ENCODE results near the gene NXPE3. TPM values are rescaled to one million over a fixed set of nuclear protein-coding genes. Genes with fewer than 3 reads are reported as not detected.

Gene NXPE3
- polyA plus RNA-seq, 1 donor (not counting 4 experiments of a cell fraction or from before 2014, with no cell fraction given): 16.8 TPM

DNA sequence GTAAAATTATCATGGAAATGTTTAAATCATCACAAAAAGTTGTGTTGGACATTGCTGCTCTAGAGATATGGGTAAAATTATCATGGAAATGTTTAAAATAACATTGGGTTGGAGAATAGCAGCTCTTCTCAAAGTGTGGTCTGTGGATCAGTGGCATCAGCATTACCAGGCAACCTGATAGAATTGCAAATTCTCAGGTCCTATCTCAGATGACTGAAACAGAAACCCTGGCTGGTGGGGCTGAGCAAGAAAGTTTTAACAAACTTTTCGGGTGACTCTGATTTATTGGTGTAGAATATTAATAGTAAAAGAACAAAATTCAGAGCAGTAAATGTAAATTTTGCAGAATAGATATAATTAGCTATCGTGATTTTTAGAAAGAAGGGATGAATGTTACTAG, 28.9 kb downstream of the NXPE3 start:
- TF ChIP-seq, protein P1, sequence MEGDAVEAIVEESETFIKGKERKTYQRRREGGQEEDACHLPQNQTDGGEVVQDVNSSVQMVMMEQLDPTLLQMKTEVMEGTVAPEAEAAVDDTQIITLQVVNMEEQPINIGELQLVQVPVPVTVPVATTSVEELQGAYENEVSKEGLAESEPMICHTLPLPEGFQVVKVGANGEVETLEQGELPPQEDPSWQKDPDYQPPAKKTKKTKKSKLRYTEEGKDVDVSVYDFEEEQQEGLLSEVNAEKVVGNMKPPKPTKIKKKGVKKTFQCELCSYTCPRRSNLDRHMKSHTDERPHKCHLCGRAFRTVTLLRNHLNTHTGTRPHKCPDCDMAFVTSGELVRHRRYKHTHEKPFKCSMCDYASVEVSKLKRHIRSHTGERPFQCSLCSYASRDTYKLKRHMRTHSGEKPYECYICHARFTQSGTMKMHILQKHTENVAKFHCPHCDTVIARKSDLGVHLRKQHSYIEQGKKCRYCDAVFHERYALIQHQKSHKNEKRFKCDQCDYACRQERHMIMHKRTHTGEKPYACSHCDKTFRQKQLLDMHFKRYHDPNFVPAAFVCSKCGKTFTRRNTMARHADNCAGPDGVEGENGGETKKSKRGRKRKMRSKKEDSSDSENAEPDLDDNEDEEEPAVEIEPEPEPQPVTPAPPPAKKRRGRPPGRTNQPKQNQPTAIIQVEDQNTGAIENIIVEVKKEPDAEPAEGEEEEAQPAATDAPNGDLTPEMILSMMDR (optimal IDR thresholded peaks at IDR 0.05 in 1 of 3, IDR thresholded peaks at IDR 0.05 in 1 of 3, conservative IDR thresholded peaks at IDR 0.05 in 1 of 3; ENCODE audit: extremely low read depth in 1 of 3, insufficient read depth in 2 of 3, low read length in 3 of 3): no peak
- TF ChIP-seq EZH2 (IDR thresholded peaks at IDR 0.05; ENCODE audit: low read length): no peak
- no peaks in the 10 kb centered on the region for H3K27me3 ChIP-seq (ENCODE audit: control insufficient read depth, extremely low read depth, insufficient read depth, low read length)
- dilution Hi-C loops (cut with MboI; ENCODE audit: extremely low pct_ligation_motif_present, low sequenced_read_pairs): loop anchor here (10.0 kb wide), 1 partner anchor 417 kb away; no protein-coding TSS in a partner anchor

DNA sequence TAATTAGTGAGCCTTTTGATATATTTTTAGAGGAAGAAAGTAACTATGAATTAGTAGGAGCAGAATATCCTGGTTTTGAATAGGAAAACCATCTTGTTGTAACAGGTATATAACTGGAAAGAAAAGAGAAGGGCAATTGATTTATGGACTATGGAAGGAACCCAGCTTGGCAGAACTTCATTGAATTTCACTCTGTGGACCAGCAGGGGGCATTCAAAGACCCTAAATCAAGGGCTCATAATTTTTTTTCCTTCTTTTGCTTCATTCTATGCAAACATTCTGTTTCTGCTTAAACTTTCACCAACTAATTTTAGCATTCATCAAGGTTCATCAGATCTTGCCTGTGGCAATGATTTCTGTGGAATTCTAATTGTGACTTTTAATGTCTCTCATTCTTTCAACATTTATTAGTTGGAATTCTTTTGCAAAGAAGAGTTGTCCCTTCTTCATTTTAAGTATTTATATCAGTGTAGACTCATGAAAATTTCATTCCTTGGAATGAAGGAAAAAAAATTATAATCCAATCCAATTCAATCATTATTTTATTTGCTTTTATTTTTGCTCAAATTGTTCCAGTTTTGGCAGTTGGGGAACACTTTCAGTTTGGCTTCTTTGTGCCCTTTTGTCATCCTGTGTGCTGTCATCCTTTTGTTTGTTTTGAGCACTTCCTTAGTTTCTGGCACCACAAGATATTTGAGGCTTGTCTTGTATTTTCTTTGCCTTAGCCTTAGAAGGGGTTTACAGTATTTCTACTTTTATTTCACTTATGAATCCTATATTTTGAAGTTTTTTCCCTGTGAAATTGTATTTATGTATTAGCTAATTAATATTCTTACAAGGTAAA, 30.4 kb downstream of the NXPE3 start:
- TF ChIP-seq, protein P1 (optimal IDR thresholded peaks at IDR 0.05 in 1 of 3, IDR thresholded peaks at IDR 0.05 in 1 of 3, conservative IDR thresholded peaks at IDR 0.05 in 1 of 3; ENCODE audit: extremely low read depth in 1 of 3, insufficient read depth in 2 of 3, low read length in 3 of 3): peak; percentile 47 to 53 (median 52)
- TF ChIP-seq EZH2 (IDR thresholded peaks at IDR 0.05; ENCODE audit: low read length): no peak
- peak; percentile 66 for FAIRE-seq
- H3K36me3 ChIP-seq (ENCODE audit: control insufficient read depth in 2 of 2, extremely low read depth in 1 of 2, insufficient read depth in 2 of 2, low read length in 2 of 2): no peaks in the 10 kb centered on the region
- H2AFZ ChIP-seq (ENCODE audit: control insufficient read depth, low read length): no peak overlapping the region
- no peak overlapping the region for H3K4me3 ChIP-seq (ENCODE audit: control insufficient read depth in 2 of 3, extremely low read depth in 1 of 3, insufficient read depth in 2 of 3, low read depth in 1 of 3, low read length in 3 of 3)
- no peak overlapping the region for H3K4me2 ChIP-seq (ENCODE audit: control insufficient read depth, extremely low read depth, insufficient read depth, low read depth, low read length)
- H3K27ac ChIP-seq (ENCODE audit: control insufficient read depth, insufficient read depth, low read length): no peak overlapping the region
- no peaks in the 10 kb centered on the region for H3K9me1 ChIP-seq (ENCODE audit: control insufficient read depth, extremely low read depth, insufficient read depth, low read length)
- H3K9me3 ChIP-seq (ENCODE audit: control insufficient read depth, low read depth, low read length): no peaks in the 10 kb centered on the region
- H3K27me3 ChIP-seq (ENCODE audit: control insufficient read depth, extremely low read depth, insufficient read depth, low read length): no peaks in the 10 kb centered on the region
- no peaks in the 10 kb centered on the region for H3K79me2 ChIP-seq (ENCODE audit: control insufficient read depth, insufficient read depth, low read length)
- no peaks in the 10 kb centered on the region for H3K4me1 ChIP-seq (ENCODE audit: control insufficient read depth, extremely low read depth, insufficient read depth, low read length)
- no peaks in the 10 kb centered on the region for H4K20me1 ChIP-seq (ENCODE audit: control insufficient read depth, extremely low read depth, insufficient read depth, low read length)
- dilution Hi-C loops (cut with MboI; ENCODE audit: extremely low pct_ligation_motif_present, low sequenced_read_pairs): loop anchor here (10.0 kb wide), 1 partner anchor 415 kb away; no protein-coding TSS in a partner anchor
- no peak for DNase-seq (ENCODE audit: low read depth, low spot score)
- H3K9ac ChIP-seq (ENCODE audit: control insufficient read depth, extremely low read depth, insufficient read depth, low read length): no peak overlapping the region

More for the DNA sequence above, 28.9 kb downstream of the NXPE3 start:
- no peaks in the 10 kb centered on the region for H3K9me3 ChIP-seq (ENCODE audit: control insufficient read depth, low read depth, low read length)
- H2AFZ ChIP-seq (ENCODE audit: control insufficient read depth, low read length): no peak overlapping the region
- H3K4me2 ChIP-seq (ENCODE audit: control insufficient read depth, extremely low read depth, insufficient read depth, low read depth, low read length): no peak overlapping the region
- H3K9ac ChIP-seq (ENCODE audit: control insufficient read depth, extremely low read depth, insufficient read depth, low read length): no peak overlapping the region
- H3K79me2 ChIP-seq (ENCODE audit: control insufficient read depth, insufficient read depth, low read length): no peaks in the 10 kb centered on the region
- no peak overlapping the region for H3K4me3 ChIP-seq (ENCODE audit: control insufficient read depth in 2 of 3, extremely low read depth in 1 of 3, insufficient read depth in 2 of 3, low read depth in 1 of 3, low read length in 3 of 3)
- no peak overlapping the region for H3K27ac ChIP-seq (ENCODE audit: control insufficient read depth, insufficient read depth, low read length)
- H3K36me3 ChIP-seq (ENCODE audit: control insufficient read depth in 2 of 2, extremely low read depth in 1 of 2, insufficient read depth in 2 of 2, low read length in 2 of 2): no peaks in the 10 kb centered on the region
- no peaks in the 10 kb centered on the region for H3K4me1 ChIP-seq (ENCODE audit: control insufficient read depth, extremely low read depth, insufficient read depth, low read length)
- H4K20me1 ChIP-seq (ENCODE audit: control insufficient read depth, extremely low read depth, insufficient read depth, low read length): no peaks in the 10 kb centered on the region
- FAIRE-seq (no peak), DNase-seq (ENCODE audit: low read depth, low spot score) (no peak)
- no peaks in the 10 kb centered on the region for H3K9me1 ChIP-seq (ENCODE audit: control insufficient read depth, extremely low read depth, insufficient read depth, low read length)

Measured in keratinocyte (primary cell).